CD4-positive, alpha-beta T cell treated with Interleukin-10 for 1 hour (primary cell): Measurements from ENCODE around the gene PPP6R2.

Experiments used
- DNase-seq: peaks from one replicate; pipeline ENCODE4 v3.0.0-alpha.2; 2020

Gene PPP6R2

DNA sequence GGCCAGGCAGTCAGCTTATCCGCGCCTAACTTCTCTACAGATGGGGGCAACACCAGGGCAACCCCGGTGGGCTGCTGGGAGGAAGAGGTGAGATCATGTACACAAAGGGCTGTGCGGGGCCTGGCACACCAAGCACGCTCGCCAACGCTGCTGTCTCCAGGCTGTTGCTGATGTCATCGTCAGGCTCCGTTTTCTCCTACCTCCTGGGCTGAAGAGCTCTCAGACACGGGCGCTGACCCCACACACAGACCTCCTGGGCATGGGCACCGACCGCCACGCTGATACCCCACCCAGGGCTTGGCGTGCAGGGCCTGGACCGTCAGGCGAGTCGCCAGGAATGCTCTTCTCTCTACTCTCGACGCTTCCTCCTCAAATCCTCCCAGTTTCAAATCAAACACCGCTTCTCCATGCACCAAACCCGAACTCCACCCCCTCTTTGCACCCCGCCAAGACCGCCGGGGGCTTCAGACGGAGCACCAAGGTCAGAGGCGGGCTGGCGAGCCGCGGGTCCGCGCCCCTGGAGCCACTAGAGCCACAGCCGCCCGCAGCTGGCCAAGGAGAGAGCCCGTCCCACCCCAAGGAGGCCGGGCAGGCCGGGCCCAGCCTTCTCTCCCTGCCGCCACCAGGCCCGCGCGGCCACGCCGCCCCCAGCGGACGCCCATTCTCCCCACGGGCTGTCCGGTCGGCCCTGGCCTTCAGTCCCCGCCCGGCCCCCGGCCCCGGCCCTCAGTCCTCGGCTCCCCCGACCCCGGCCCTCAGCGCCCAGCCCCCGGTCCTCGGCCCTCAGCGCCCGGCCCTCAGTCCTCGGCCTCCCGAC is 130.9 kb downstream of the PPP6R2 start:
- DNase-seq = no peak

GRCh38 chr22:50474710-50475651 is 131.9 kb downstream of the PPP6R2 start, which contains the start of gene SBF1:
Gene SBF1, minus strand, starts transcription at chr22:50475035. Its CDS starts 195 bp downstream, at chr22:50474840.
- peak; percentile 90 for DNase-seq

DNA sequence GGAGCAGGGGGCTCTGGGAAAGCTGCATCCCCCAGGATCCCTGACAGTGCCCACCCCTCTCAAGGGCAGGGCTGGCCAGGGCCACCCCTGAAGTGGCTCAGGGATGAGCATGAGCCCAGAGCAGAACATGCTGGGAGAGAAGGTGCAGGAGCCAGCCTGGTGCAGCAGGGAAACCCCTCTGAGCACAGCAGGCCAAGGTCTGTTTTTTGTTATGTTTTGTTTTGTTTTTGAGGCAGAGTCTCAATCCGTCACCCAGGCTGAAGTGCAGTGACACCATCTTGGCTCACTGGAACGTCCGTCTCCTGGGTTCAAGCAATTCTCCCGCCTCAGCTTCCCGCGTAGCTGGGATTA is 132.5 kb downstream of the PPP6R2 start:
- no peak for DNase-seq

- no peak for DNase-seq
Observed at GRCh38 chr22:50476868-50477267, 133.7 kb downstream of the PPP6R2 start.

DNA sequence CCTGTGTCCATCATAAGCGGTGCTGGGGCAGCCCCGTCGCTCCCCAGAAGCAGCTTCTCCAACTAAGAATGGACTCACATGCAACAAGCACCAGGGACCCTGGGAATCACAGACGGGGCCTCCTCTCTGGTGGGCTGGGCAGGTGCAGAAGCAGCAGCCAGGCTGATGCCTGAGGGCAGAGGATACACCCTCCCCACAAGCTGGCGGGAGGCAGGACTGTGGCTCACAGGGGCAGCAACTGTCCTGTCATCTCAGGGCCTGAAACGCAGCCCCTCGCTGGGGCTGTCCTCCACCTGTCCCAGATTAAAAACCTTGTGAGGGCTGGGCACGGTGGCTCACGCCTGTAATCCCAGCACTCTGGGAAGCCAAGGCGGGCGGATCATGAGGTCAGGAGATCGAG is 134.8 kb downstream of the PPP6R2 start:
- DNase-seq = no peak

GRCh38 chr22:50479721-50480120 is 136.6 kb downstream of the PPP6R2 start:
- no peak for DNase-seq

- no peak for DNase-seq
Observed at GRCh38 chr22:50481045-50481439, 137.9 kb downstream of the PPP6R2 start.

DNA sequence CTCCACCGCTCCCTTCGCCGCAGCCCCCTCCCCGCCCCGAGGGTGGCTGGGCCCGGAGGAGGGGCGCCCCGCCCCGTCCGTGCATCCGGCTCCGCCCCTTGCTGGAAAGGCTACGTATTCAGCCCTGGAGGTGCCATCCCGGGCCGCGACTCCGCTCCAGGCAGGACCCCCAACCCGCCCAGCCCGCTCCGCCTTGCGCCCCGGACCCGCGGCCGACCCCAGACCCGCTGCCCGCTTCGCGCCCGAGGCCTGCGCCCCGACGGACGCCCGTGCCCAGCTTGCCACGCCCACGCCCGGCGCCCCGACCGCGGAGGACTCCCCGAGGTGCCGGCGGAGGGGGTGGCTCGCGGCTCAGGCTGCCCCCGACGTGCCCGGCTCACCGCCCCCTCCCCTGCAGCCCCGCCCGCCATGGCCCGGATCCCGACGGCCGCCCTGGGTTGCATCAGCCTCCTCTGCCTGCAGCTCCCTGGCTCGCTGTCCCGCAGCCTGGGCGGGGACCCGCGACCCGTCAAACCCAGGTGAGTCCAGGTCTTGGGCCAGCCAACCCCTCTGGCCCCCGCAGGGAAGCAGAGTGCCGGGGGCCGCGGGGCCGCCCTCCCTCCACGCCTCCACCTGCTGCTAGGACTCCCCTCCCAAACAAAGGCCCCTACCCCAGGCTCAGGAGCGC is 138.4 kb downstream of the PPP6R2 start, which contains the start of gene ADM2:
Gene ADM2, plus strand, starts transcription at position 104 of the 667 bp plus-strand sequence. Its CDS starts 305 bp downstream, at position 409.
- peak; percentile 75 for DNase-seq

DNA sequence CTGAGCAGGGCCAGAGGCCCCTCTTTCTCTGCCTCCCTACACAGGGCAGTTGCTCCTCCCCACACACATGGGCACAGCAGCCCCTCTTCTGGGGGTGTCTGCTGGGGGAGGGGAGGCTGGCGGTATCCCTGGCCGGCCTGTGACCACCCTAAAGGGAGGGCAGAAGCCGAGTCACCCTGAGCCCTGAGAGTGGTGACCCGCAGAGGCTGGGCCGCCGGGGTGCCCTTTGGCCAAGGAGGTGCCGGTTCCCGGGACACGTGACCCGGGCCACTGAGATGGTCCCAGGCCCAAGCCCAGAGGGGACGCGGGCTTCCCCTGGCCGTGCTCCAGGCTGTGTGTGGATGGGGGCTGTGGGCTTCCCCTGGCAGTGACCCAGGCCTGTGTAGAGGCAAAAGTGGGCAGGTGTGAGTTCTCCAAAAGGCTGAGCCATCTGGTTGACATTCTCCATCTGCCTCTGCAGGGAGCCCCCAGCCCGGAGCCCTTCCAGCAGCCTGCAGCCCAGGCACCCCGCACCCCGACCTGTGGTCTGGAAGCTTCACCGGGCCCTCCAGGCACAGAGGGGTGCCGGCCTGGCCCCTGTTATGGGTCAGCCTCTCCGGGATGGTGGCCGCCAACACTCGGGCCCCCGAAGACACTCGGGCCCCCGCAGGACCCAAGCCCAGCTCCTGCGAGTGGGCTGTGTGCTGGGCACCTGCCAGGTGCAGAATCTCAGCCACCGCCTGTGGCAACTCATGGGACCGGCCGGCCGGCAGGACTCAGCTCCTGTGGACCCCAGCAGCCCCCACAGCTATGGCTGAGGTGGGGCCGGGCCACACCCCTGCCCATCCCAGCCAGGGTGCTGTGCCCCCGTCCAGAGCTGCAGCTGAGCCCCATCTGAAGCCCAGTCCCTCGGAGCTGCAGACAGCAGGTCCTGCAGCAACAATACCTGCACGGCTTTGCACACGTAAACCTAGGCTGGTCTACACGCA is 139.3 kb downstream of the PPP6R2 start:
- DNase-seq = no peak

GRCh38 chr22:50483106-50483505 is 140.0 kb downstream of the PPP6R2 start:
- no peak for DNase-seq

DNA sequence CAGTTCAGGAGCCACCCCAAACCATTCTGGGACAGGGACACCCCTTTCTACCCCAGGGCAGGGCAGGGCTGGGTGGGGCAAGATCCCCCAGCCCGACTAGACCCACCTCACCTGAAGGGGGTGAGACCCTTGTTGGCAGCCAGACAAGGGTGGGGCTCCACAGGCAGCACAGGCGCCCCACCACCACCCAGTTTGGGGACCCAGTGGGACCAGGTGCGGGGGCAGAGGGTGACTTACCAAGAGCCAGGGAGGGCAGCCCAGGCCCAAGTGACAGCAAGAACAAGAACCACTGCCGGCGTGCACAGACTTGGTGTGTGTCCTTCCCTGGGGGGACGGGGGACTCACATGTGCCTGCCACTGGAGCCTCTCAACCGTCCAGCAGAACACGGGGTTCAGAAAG is 140.4 kb downstream of the PPP6R2 start:
- no peak for DNase-seq

GRCh38 chr22:50483977-50484853 is 141.1 kb downstream of the PPP6R2 start:
- DNase-seq = no peak

DNA sequence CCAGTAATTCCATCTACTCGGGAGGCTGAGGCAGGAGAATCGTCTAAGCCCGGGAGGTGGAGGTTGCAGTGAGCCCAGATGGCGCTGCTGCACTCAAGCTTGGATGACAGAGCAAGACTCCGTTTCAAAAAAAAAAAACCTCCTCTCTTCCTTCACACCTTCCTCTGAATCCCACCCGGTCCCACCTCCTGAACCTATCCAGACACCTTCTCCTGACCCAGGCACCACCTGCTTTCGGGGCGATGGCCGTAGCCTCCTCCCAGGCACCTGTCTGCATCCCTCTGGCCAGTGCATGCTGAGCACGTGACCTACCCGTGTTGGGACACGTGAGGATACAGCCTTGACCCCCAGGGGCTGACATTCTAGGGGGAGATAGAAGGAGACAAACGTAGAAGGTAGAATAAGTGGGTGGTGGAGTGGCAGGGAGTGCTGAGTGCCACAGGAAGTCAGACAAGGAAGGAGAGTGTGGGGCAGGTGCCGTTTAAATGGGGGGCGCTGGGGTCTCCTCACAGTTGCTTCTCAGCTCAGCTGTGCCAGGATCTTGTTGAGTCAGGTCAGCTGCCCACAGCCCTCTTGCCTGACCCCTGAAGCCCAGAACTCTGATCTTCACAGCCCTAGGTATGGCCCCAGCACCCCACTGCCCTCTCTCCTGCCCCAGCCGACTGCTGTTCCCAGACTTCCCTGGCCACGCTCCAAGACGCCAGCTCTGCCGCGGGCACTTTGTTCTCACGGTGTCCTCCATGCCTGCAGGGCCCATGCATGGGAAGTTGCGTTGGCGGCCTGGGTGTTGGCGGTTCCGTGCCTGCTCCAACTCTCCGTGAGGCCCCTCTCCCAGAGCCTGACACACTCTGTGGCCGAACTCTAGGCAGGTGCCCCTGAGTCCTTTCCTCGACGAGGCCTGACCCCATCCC is 142.3 kb downstream of the PPP6R2 start:
- DNase-seq = no peak

DNA sequence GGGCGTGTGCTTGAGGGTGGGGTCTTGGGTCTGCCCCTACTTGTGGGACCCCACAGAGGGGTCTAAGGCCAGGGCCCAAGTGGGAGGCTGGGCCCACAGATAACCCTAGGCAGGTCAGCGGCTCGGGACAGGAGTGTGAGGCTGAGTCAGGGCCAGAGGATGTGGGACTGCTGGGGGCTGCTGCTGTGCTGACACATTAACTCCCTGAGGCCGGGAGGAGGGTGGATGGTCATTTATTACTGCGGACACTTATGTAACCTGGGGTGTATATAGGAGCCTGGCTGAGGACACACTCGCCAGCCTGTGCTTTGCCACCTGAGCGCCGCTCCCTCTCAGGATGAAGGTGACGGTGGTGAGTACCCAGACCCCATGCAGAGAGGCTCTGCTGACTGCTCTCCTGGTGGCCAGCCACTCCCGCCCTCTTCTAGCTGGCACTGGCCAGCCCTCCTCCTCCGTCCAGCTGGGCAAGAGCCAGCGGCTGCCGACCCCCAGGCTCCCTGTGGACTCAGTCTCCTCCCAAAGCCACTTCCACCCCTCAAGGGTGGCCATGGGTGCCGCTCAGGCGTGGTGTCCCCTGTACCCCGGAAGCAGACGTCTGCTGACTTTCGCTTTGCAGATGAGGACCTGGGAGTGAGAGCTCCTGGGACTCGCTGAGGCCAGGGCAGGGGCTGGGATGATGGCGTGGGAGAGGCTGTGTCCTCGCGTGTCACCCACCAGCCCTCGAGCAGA is 143.6 kb downstream of the PPP6R2 start, which contains the start of gene MIOX:
Gene MIOX, plus strand, starts transcription at position 299 of the 729 bp plus-strand sequence. Its CDS starts 39 bp downstream, at position 338.
- no peak for DNase-seq

DNA sequence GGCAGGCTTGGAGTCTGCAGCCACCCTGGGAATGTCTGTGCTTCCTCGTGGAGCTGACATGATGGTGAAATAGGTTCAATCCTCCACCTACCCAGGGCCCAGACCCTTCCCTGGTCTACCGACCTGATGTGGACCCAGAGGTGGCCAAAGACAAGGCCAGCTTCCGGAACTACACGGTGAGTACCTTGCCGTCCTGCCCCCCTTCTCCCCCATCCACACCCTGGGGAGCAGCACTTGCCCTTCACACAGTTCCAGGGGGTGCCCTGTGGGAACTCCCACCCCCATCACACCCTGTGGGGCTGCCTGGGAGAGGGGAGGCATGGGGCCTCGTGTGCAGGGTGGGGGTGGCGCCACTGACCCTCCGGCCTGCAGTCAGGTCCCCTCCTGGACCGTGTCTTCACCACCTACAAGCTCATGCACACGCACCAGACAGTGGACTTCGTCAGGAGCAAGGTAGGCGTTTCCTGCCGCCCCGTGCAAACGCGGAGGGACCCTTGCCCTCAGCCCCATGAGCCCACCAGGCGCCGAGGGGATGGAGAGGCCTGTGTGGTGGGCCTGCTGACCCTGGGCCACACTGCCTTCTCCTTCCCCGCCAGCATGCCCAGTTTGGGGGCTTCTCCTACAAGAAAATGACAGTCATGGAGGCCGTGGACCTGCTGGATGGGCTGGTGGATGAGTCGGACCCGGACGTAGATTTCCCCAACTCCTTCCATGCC is 144.3 kb downstream of the PPP6R2 start:
- no peak for DNase-seq

- no peak for DNase-seq
Observed at GRCh38 chr22:50488006-50488677, 145.0 kb downstream of the PPP6R2 start.

DNA sequence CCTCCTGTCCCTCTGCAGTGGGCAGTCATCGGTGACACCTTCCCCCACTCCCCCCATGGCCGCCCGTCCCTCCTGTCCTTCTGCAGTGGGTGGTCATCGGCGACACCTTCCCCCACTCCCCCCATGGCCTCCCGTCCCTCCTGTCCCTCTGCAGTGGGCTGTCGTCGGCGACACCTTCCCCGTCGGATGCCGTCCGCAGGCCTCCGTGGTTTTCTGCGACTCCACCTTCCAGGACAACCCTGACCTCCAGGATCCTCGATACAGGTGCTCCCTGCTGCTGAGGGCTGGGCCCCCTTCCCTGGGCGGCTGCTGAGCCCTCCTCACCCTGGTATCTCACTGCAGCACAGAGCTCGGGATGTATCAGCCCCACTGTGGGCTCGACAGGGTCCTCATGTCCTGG is 145.8 kb downstream of the PPP6R2 start:
- DNase-seq = no peak
